Esophagus muscularis mucosa (tissue), 4 donors: ENCODE data around the gene TNIP3. TPM values are rescaled to one million over a fixed set of nuclear protein-coding genes. Genes with fewer than 3 reads are reported as not detected.

Experiments used
- DNase-seq: peaks from one replicate; pipeline ENCODE4 v3.0.0-alpha.2; 2017; ENCODE audit errors: extremely low spot score
- H3K27ac ChIP-seq, 4 donors: fragments of 200-600 bp; sonication (generic); replicated peaks in 1 of 4; 1 replicate in 3 of 4; 2 replicates in 1 of 4; pipeline ENCODE4 v1.5.1; 2016 to 2019; ENCODE audit warnings: mild to moderate bottlenecking in 1 of 4
- H3K27me3 ChIP-seq, 4 donors: fragments of 200-600 bp; sonication (generic); one replicate each; pipeline versions ENCODE4 v1.5.1 to v1.6.0; 2016 to 2019
- H3K36me3 ChIP-seq, 4 donors: fragments of 200-600 bp; sonication (generic); one replicate each; pipeline ENCODE4 v1.5.1; 2016 to 2019
- H3K4me1 ChIP-seq, 4 donors: fragments of 200-600 bp; sonication (generic); one replicate each; pipeline ENCODE4 v1.5.1; 2016 to 2019
- H3K4me3 ChIP-seq, 4 donors: fragments of 200-600 bp; sonication (generic); 1 replicate in 2 of 4; 2 replicates in 2 of 4; pipeline ENCODE4 v1.5.1; 2016 to 2019; ENCODE audit warnings: mild to moderate bottlenecking in 4 of 4, moderate library complexity in 1 of 4
- H3K9me3 ChIP-seq, 4 donors: fragments of 200-600 bp; sonication (generic); 1 replicate in 3 of 4; 2 replicates in 1 of 4; pipeline ENCODE4 v1.5.1; 2016 to 2019
- CTCF ChIP-seq, 3 experiments: fragments of 200-600 bp in 2 of 3; fragments of 450-650 bp in 1 of 3; sonication (generic) in 2 of 3; IDR thresholded peaks; one replicate each; pipeline ENCODE4 v1.5.1; 2017 to 2019; ENCODE audit warnings: antibody characterized with exemption in 3 of 3, mild to moderate bottlenecking in 2 of 3, moderate library complexity in 1 of 3
- EP300 ChIP-seq: sonication (generic); formaldehyde crosslinking; IDR thresholded peaks from one replicate; pipeline ENCODE4 v1.6.1; 2017; ENCODE audit warnings: antibody characterized with exemption
- POLR2A ChIP-seq: fragments of 450-650 bp; IDR thresholded peaks from one replicate; pipeline ENCODE4 v1.6.1; 2017; ENCODE audit warnings: antibody characterized with exemption, moderate library complexity, mild to moderate bottlenecking, low read depth
- POLR2AphosphoS5 ChIP-seq, 2 donors: sonication (generic); formaldehyde crosslinking; IDR thresholded peaks; one replicate each; pipeline ENCODE4 v1.6.1; 2017; ENCODE audit warnings: antibody characterized with exemption in 2 of 2
- WGBS: methylation state at CpG from one replicate; pipeline ENCODE4 v1.1.5; 2018; 5-methylcytosine and 5-hydroxymethylcytosine counted together
- intact Hi-C: fragments of 100-400 bp; cut with DNase I; formaldehyde crosslinking; loops from one replicate; pipeline ENCODE4 v1.15.1; 2023
- total RNA-seq, 4 donors: library from RNA; depleted of rRNA; stranded (reverse); fragments of >200 nt; gene quantifications; one replicate each; pipeline versions ENCODE4 v1.1.0 to v1.2.1, GENCODE V29; 2016

TNIP3 gene
- total RNA-seq, 4 donors from 2014 or later: 2.2 TPM; not detected in 3

- Histone ChIP-seq H3K4me1 (no peaks in the 10 kb centered on the region), H3K36me3 (no peaks in the 10 kb centered on the region), H3K27me3 (no peaks in the 10 kb centered on the region), H3K4me3 (no peak overlapping the region), H3K9me3 (no peaks in the 10 kb centered on the region), H3K27ac (no peak overlapping the region)
- DNase-seq: no peak
- no peak for TF ChIP-seq POLR2A
- no peak for TF ChIP-seq POLR2AphosphoS5 (IDR thresholded peaks at IDR 0.05)
- TF ChIP-seq EP300: no peak
- WGBS: 55% methylated on average over 3 of the region's 3 CpGs
- intact Hi-C loops: no loop called here
Measured at GRCh38 chr4:121189326-121190215, 25.4 kb upstream of the TNIP3 start.

- no peak for TF ChIP-seq POLR2AphosphoS5 (IDR thresholded peaks at IDR 0.05)
- no peak for TF ChIP-seq POLR2A
- no peak for TF ChIP-seq EP300
- TF ChIP-seq CTCF (IDR thresholded peaks at IDR 0.05): no peak
- intact Hi-C loops: no loop called here
- WGBS: 69% methylated on average over 1 of the region's 1 CpG
- Histone ChIP-seq H3K4me1 (no peaks in the 10 kb centered on the region), H3K36me3 (no peaks in the 10 kb centered on the region), H3K27ac (no peak overlapping the region), H3K9me3 (no peaks in the 10 kb centered on the region), H3K27me3 (no peaks in the 10 kb centered on the region), H3K4me3 (no peak overlapping the region)
- no peak for DNase-seq
Measured at GRCh38 chr4:121187206-121187605, 23.1 kb upstream of the TNIP3 start.

GRCh38 chr4:121185960-121186359, 21.8 kb upstream of the TNIP3 start:
- no peaks in the 10 kb centered on the region for H3K4me1 ChIP-seq
- intact Hi-C loops: no loop called here

GRCh38 chr4:121183989-121184388, 19.9 kb upstream of the TNIP3 start:
- H3K4me3 ChIP-seq: no peak overlapping the region
- 88% methylated on average over 1 of the region's 1 CpG for WGBS
- no peak overlapping the region for H3K27ac ChIP-seq
- no peaks in the 10 kb centered on the region for H3K27me3 ChIP-seq
- no peaks in the 10 kb centered on the region for H3K9me3 ChIP-seq
- no peak for DNase-seq
- TF ChIP-seq EP300 (no peak), POLR2A (no peak), POLR2AphosphoS5 (IDR thresholded peaks at IDR 0.05) (no peak), CTCF (IDR thresholded peaks at IDR 0.05) (no peak)
- intact Hi-C loops: no loop called here
- H3K36me3 ChIP-seq: no peaks in the 10 kb centered on the region
- H3K4me1 ChIP-seq: no peaks in the 10 kb centered on the region

More at GRCh38 chr4:121185960-121186359, 21.8 kb upstream of the TNIP3 start:
- no peak for TF ChIP-seq POLR2A
- TF ChIP-seq POLR2AphosphoS5 (IDR thresholded peaks at IDR 0.05): no peak
- no peak for TF ChIP-seq CTCF (IDR thresholded peaks at IDR 0.05)
- TF ChIP-seq EP300: no peak
- Histone ChIP-seq H3K9me3 (no peaks in the 10 kb centered on the region), H3K4me3 (no peak overlapping the region), H3K27ac (no peak overlapping the region), H3K27me3 (no peaks in the 10 kb centered on the region), H3K36me3 (no peaks in the 10 kb centered on the region)
- DNase-seq: no peak
- WGBS: 89% methylated on average over 10 of the region's 10 CpGs

GRCh38 chr4:121183361-121183760, 19.2 kb upstream of the TNIP3 start:
- Histone ChIP-seq H3K27ac (no peak overlapping the region), H3K27me3 (no peaks in the 10 kb centered on the region), H3K4me3 (no peak overlapping the region), H3K36me3 (no peaks in the 10 kb centered on the region), H3K4me1 (no peaks in the 10 kb centered on the region), H3K9me3 (no peaks in the 10 kb centered on the region)
- no peak for TF ChIP-seq POLR2A
- TF ChIP-seq POLR2AphosphoS5 (IDR thresholded peaks at IDR 0.05): no peak
- no peak for TF ChIP-seq EP300
- no peak for TF ChIP-seq CTCF (IDR thresholded peaks at IDR 0.05)
- intact Hi-C loops: no loop called here
- 81% methylated on average over 3 of the region's 3 CpGs for WGBS
- no peak for DNase-seq
